ENCODE data around the gene MCL1.

Gene MCL1

GRCh38 chr1:150536836-150537731 is 42.3 kb downstream of the MCL1 start:
- Histone ChIP-seq H3K4me1 (ENCODE audit: control insufficient read depth, insufficient read depth, low read length) (peaks cover 2% of the 10 kb centered on the region), H3K9ac (ENCODE audit: low read depth, low read length) (no peak overlapping the region), H3K4me3 (ENCODE audit: low read depth, low read length) (no peak overlapping the region), H3K9me3 (ENCODE audit: control insufficient read depth, insufficient read depth, low read length) (no peaks in the 10 kb centered on the region), H3K27me3 (ENCODE audit: control insufficient read depth, insufficient read depth, low read length) (no peaks in the 10 kb centered on the region), H3K36me3 (ENCODE audit: control insufficient read depth, insufficient read depth, low read length) (no peaks in the 10 kb centered on the region)

GRCh38 chr1:150535511-150536287 is 43.7 kb downstream of the MCL1 start:
- Histone ChIP-seq H3K4me1 (ENCODE audit: control insufficient read depth, insufficient read depth, low read length) (peaks cover 2% of the 10 kb centered on the region), H3K36me3 (ENCODE audit: control insufficient read depth, insufficient read depth, low read length) (no peaks in the 10 kb centered on the region), H3K27me3 (ENCODE audit: control insufficient read depth, insufficient read depth, low read length) (no peaks in the 10 kb centered on the region), H3K9me3 (ENCODE audit: control insufficient read depth, insufficient read depth, low read length) (no peaks in the 10 kb centered on the region), H3K9ac (ENCODE audit: low read depth, low read length) (no peak overlapping the region), H3K4me3 (ENCODE audit: low read depth, low read length) (no peak overlapping the region)

GRCh38 chr1:150534002-150534401 is 45.4 kb downstream of the MCL1 start:
- H3K9me3 ChIP-seq (ENCODE audit: control insufficient read depth, insufficient read depth, low read length) = no peaks in the 10 kb centered on the region
- no peak overlapping the region for H3K9ac ChIP-seq (ENCODE audit: low read depth, low read length)
- H3K36me3 ChIP-seq (ENCODE audit: control insufficient read depth, insufficient read depth, low read length) = no peaks in the 10 kb centered on the region
- H3K4me1 ChIP-seq (ENCODE audit: control insufficient read depth, insufficient read depth, low read length) = peaks cover 2% of the 10 kb centered on the region
- H3K4me3 ChIP-seq (ENCODE audit: low read depth, low read length) = no peak overlapping the region
- H3K27me3 ChIP-seq (ENCODE audit: control insufficient read depth, insufficient read depth, low read length) = no peaks in the 10 kb centered on the region

- H3K4me1 ChIP-seq (ENCODE audit: control insufficient read depth, insufficient read depth, low read length) = peaks cover 2% of the 10 kb centered on the region
- H3K27me3 ChIP-seq (ENCODE audit: control insufficient read depth, insufficient read depth, low read length) = no peaks in the 10 kb centered on the region
- H3K9ac ChIP-seq (ENCODE audit: low read depth, low read length) = no peak overlapping the region
- H3K36me3 ChIP-seq (ENCODE audit: control insufficient read depth, insufficient read depth, low read length) = no peaks in the 10 kb centered on the region
- no peak overlapping the region for H3K4me3 ChIP-seq (ENCODE audit: low read depth, low read length)
- H3K9me3 ChIP-seq (ENCODE audit: control insufficient read depth, insufficient read depth, low read length) = no peaks in the 10 kb centered on the region
These were observed 46.5 kb downstream of the MCL1 start for GRCh38 chr1:150532860-150533259.

GRCh38 chr1:150530491-150531159 is 48.8 kb downstream of the MCL1 start:
- H3K27me3 ChIP-seq (ENCODE audit: control insufficient read depth, insufficient read depth, low read length) = no peaks in the 10 kb centered on the region

GRCh38 chr1:150529017-150529416 is 50.4 kb downstream of the MCL1 start:
- Histone ChIP-seq H3K9ac (ENCODE audit: low read depth, low read length) (no peak overlapping the region), H3K4me3 (ENCODE audit: low read depth, low read length) (no peak overlapping the region), H3K4me1 (ENCODE audit: control insufficient read depth, insufficient read depth, low read length) (peaks cover 2% of the 10 kb centered on the region)

More at GRCh38 chr1:150530491-150531159, 48.8 kb downstream of the MCL1 start:
- no peak overlapping the region for H3K9ac ChIP-seq (ENCODE audit: low read depth, low read length)
- no peaks in the 10 kb centered on the region for H3K36me3 ChIP-seq (ENCODE audit: control insufficient read depth, insufficient read depth, low read length)
- H3K9me3 ChIP-seq (ENCODE audit: control insufficient read depth, insufficient read depth, low read length) = no peaks in the 10 kb centered on the region
- H3K4me3 ChIP-seq (ENCODE audit: low read depth, low read length) = no peak overlapping the region
- peaks cover 2% of the 10 kb centered on the region for H3K4me1 ChIP-seq (ENCODE audit: control insufficient read depth, insufficient read depth, low read length)

GRCh38 chr1:150528196-150528595 is 51.2 kb downstream of the MCL1 start:
- Histone ChIP-seq H3K4me3 (ENCODE audit: low read depth, low read length) (no peak overlapping the region), H3K27me3 (ENCODE audit: control insufficient read depth, insufficient read depth, low read length) (no peaks in the 10 kb centered on the region), H3K4me1 (ENCODE audit: control insufficient read depth, insufficient read depth, low read length) (peaks cover 2% of the 10 kb centered on the region), H3K9me3 (ENCODE audit: control insufficient read depth, insufficient read depth, low read length) (no peaks in the 10 kb centered on the region), H3K36me3 (ENCODE audit: control insufficient read depth, insufficient read depth, low read length) (no peaks in the 10 kb centered on the region), H3K9ac (ENCODE audit: low read depth, low read length) (no peak overlapping the region)

More at GRCh38 chr1:150529017-150529416, 50.4 kb downstream of the MCL1 start:
- Histone ChIP-seq H3K36me3 (ENCODE audit: control insufficient read depth, insufficient read depth, low read length) (no peaks in the 10 kb centered on the region), H3K9me3 (ENCODE audit: control insufficient read depth, insufficient read depth, low read length) (no peaks in the 10 kb centered on the region), H3K27me3 (ENCODE audit: control insufficient read depth, insufficient read depth, low read length) (no peaks in the 10 kb centered on the region)

GRCh38 chr1:150525348-150525747 is 54.1 kb downstream of the MCL1 start:
- Histone ChIP-seq H3K36me3 (ENCODE audit: control insufficient read depth, insufficient read depth, low read length) (no peaks in the 10 kb centered on the region), H3K4me1 (ENCODE audit: control insufficient read depth, insufficient read depth, low read length) (no peaks in the 10 kb centered on the region), H3K4me3 (ENCODE audit: low read depth, low read length) (no peak overlapping the region), H3K27me3 (ENCODE audit: control insufficient read depth, insufficient read depth, low read length) (no peaks in the 10 kb centered on the region), H3K9ac (ENCODE audit: low read depth, low read length) (no peak overlapping the region), H3K9me3 (ENCODE audit: control insufficient read depth, insufficient read depth, low read length) (no peaks in the 10 kb centered on the region)
